K562 (cell line): ENCODE measurements around the gene WLS. TPM values are rescaled to one million over a fixed set of nuclear protein-coding genes. Genes with fewer than 3 reads are reported as not detected.

Source experiments
- ATAC-seq: fragments of 200-7000 bp; cut with Tn5 transposase; 3 replicates; pipeline ENCODE4 v1.9.1; 2020; ENCODE audit warnings: moderate library complexity
- BruUV-seq: library from RNA; stranded (reverse); fragments of 400-500 nt; replicated peaks from 2 replicates; lab custom pipeline; 2021; lab: Mats Ljungman, UMichigan
- CTCF ChIA-PET: fragments of 300-600 bp; formaldehyde crosslinking; extraction: SDS; loops from one replicate; lab custom pipeline; 2021; ENCODE audit warnings: low intra/inter-chr PET ratio; lab: Yijun Ruan, JAX
- POLR2A ChIA-PET: fragments of 300-600, 350-650 bp; sonication (Branson Sonifier 250); formaldehyde crosslinking; extraction: SDS; loops from one replicate; lab custom pipeline; 2021; ENCODE audit warnings: antibody characterized with exemption, inconsistent platforms; lab: Yijun Ruan, JAX
- DNase-seq, 4 experiments: peaks; one replicate each; pipeline versions ENCODE4 v3.0.0 to v3.0.0-alpha.2; 2011 to 2018; ENCODE audit warnings: low spot score in 3 of 4, mixed read lengths in 3 of 4; ENCODE audit errors: extremely low read depth in 1 of 4
- FAIRE-seq: peaks from 2 replicates; lab custom pipeline; 2011; peaks lifted over from hg19 to GRCh38; lab: Jason Lieb, UNC
- H2AFZ ChIP-seq: 2 replicates; pipeline ENCODE4 v1.6.0; 2011; ENCODE audit warnings: low read depth, low read length, control low read depth, inconsistent platforms
- H3K27ac ChIP-seq: fragments of 200-600 bp; 3 replicates; pipeline ENCODE4 v1.8.0; 2011; ENCODE audit warnings: low read depth, mild to moderate bottlenecking, control low read depth, inconsistent platforms, low read length, moderate library complexity, mixed read lengths; ENCODE audit errors: extremely low read depth
- H3K27me3 ChIP-seq, 2 experiments: fragments of 300-600 bp in 1 of 2; 2 replicates in 1 of 2; 3 replicates in 1 of 2; pipeline versions ENCODE4 v1.6.0 to v1.8.0; 2011; ENCODE audit warnings: inconsistent platforms in 2 of 2, low read length in 2 of 2, mild to moderate bottlenecking in 1 of 2, mixed read lengths in 1 of 2, moderate library complexity in 1 of 2; ENCODE audit not compliant: control insufficient read depth in 2 of 2, insufficient read depth in 2 of 2
- H3K36me3 ChIP-seq: fragments of 300-600 bp; 3 replicates; pipeline ENCODE4 v1.8.0; 2011; ENCODE audit warnings: mild to moderate bottlenecking, low read length, inconsistent platforms; ENCODE audit not compliant: control insufficient read depth, insufficient read depth
- H3K4me1 ChIP-seq, 2 experiments: fragments of 200-600 bp in 1 of 2; replicated peaks in 1 of 2; 2 replicates in 1 of 2; 3 replicates in 1 of 2; pipeline versions ENCODE4 v1.5.1 to v1.8.0; 2011; ENCODE audit warnings: inconsistent platforms in 2 of 2, low read length in 2 of 2, mild to moderate bottlenecking in 1 of 2, mixed read lengths in 1 of 2, moderate library complexity in 1 of 2; ENCODE audit not compliant: control insufficient read depth in 2 of 2, insufficient read depth in 2 of 2
- H3K4me2 ChIP-seq: 2 replicates; pipeline ENCODE4 v1.6.1; 2011; ENCODE audit warnings: low read length, control low read depth, inconsistent platforms, mixed read lengths; ENCODE audit not compliant: insufficient read depth
- H3K4me3 ChIP-seq: fragments of 200-600 bp; sonication (generic), shearing (Covaris generic); 2 replicates; pipeline ENCODE4 v1.5.1; 2016; ENCODE audit warnings: control low read depth, inconsistent platforms
- H3K79me2 ChIP-seq: fragments of 200-600 bp; 3 replicates; pipeline ENCODE4 v1.8.0; 2011; ENCODE audit warnings: low read length, inconsistent platforms; ENCODE audit not compliant: control insufficient read depth, insufficient read depth
- H3K9ac ChIP-seq, 2 experiments: 2 replicates each; pipeline versions ENCODE4 v1.6.0 to v1.6.1; 2011; ENCODE audit warnings: low read depth in 2 of 2, low read length in 2 of 2, control low read depth in 1 of 2, inconsistent platforms in 1 of 2, mild to moderate bottlenecking in 1 of 2, mixed read lengths in 1 of 2; ENCODE audit not compliant: insufficient read depth in 1 of 2
- H3K9me1 ChIP-seq: one replicate; pipeline ENCODE4 v1.6.0; 2011; ENCODE audit warnings: inconsistent platforms, mild to moderate bottlenecking, low read length, moderate library complexity; ENCODE audit not compliant: control insufficient read depth, insufficient read depth
- H3K9me3 ChIP-seq: replicated peaks from 2 replicates; pipeline ENCODE4 v1.5.1; 2011; ENCODE audit warnings: low read depth, low read length, inconsistent platforms; ENCODE audit not compliant: control insufficient read depth, insufficient read depth
- H4K20me1 ChIP-seq: replicated peaks from 2 replicates; pipeline ENCODE4 v1.6.1; 2011; ENCODE audit warnings: low read length, inconsistent platforms, mixed read lengths; ENCODE audit not compliant: control insufficient read depth, insufficient read depth
- GABPB1 ChIP-seq: sonication (generic); formaldehyde crosslinking; IDR thresholded peaks from 2 replicates; pipeline ENCODE4 v1.8.0; 2022; ENCODE audit warnings: mild to moderate bottlenecking, missing genetic modification reagents
- HDAC2 ChIP-seq: fragments of 450-650 bp; IDR thresholded peaks from 2 replicates; pipeline ENCODE4 v1.6.1; 2016; ENCODE audit warnings: mild to moderate bottlenecking
- HDGF ChIP-seq: fragments of 450-650 bp; IDR thresholded peaks from 2 replicates; pipeline ENCODE4 v1.6.1; 2016
- HINFP ChIP-seq: fragments of 450-650 bp; conservative IDR thresholded peaks from 2 replicates; pipeline ENCODE4 v1.6.1; 2016; ENCODE audit warnings: missing genetic modification characterization, low read depth, mild to moderate bottlenecking, control low read depth, missing compliant biosample characterization
- HMG20B ChIP-seq: fragments of 250-450 bp; sonication (Bioruptor Pico); IDR thresholded peaks from 2 replicates; pipeline ENCODE4 v1.5.0; 2021; ENCODE audit warnings: mild to moderate bottlenecking
- NFE2 ChIP-seq: IDR thresholded peaks from 2 replicates; pipeline ENCODE4 v1.6.1; 2014; ENCODE audit warnings: antibody characterized with exemption, low read depth
- NFXL1 ChIP-seq: fragments of 450-650 bp; formaldehyde crosslinking; IDR thresholded peaks from 2 replicates; pipeline ENCODE4 v1.4.0; 2021; ENCODE audit warnings: mild to moderate bottlenecking
- NFYB ChIP-seq: IDR thresholded peaks from 2 replicates; pipeline ENCODE4 v1.6.1; 2011; ENCODE audit warnings: mild to moderate bottlenecking, moderate library complexity; ENCODE audit not compliant: insufficient read length; ENCODE audit errors: extremely low read depth
- NR1H2 ChIP-seq: sonication (generic); formaldehyde crosslinking; IDR thresholded peaks from 2 replicates; pipeline ENCODE4 v1.4.0; 2020; ENCODE audit warnings: mild to moderate bottlenecking, missing genetic modification reagents
- POLR2AphosphoS2 ChIP-seq: IDR thresholded peaks from 2 replicates; pipeline ENCODE4 v1.6.1; 2012; ENCODE audit warnings: low read length, improper control_type of control experiment
- SIRT6 ChIP-seq: IDR thresholded peaks from one replicate; pipeline ENCODE4 v1.6.1; 2012; ENCODE audit warnings: low read depth, mild to moderate bottlenecking, control low read depth, inconsistent platforms, low read length, moderate library complexity
- SMARCA4 ChIP-seq: fragments of 450-650 bp; IDR thresholded peaks from 2 replicates; pipeline ENCODE4 v1.6.1; 2016
- TBP ChIP-seq: optimal IDR thresholded peaks from 2 replicates; pipeline ENCODE3; 2011; ENCODE audit warnings: low read depth, low read length, improper control_type of control experiment
- U2AF1 ChIP-seq: fragments of 200-400 bp; formaldehyde crosslinking; optimal IDR thresholded peaks from 2 replicates; pipeline ENCODE3; 2017; ENCODE audit warnings: mild to moderate bottlenecking, low read depth, low read length, moderate library complexity
- ZNF436 ChIP-seq: fragments of 250-450, 450-650 bp; sonication (Bioruptor Pico); formaldehyde crosslinking; IDR thresholded peaks from 2 replicates; pipeline ENCODE4 v1.7.0; 2020; ENCODE audit warnings: mild to moderate bottlenecking
- ZNF57 ChIP-seq: fragments of 450-650 bp; formaldehyde crosslinking; IDR thresholded peaks from 2 replicates; pipeline ENCODE4 v1.4.0; 2020; ENCODE audit warnings: mild to moderate bottlenecking, moderate library complexity
- ZNF77 ChIP-seq: fragments of 250-450 bp; sonication (Bioruptor Pico); IDR thresholded peaks from 2 replicates; pipeline ENCODE4 v1.5.0; 2020
- WGBS: fragments of 100-300 bp; shearing (Covaris generic); methylation state at CpG from one replicate; pipeline ENCODE4 v1.1.6; 2016; ENCODE audit warnings: low coverage, mixed read lengths; ENCODE audit not compliant: insufficient coverage; ENCODE audit errors: missing lambda C conversion rate; 5-methylcytosine and 5-hydroxymethylcytosine counted together
- in situ Hi-C: fragments of 300-500 bp; cut with MboI; formaldehyde crosslinking; loops from 4 replicates; pipeline ENCODE4 v1.15.0; 2018; ENCODE audit warnings: inconsistent platforms, mixed read lengths
- intact Hi-C: fragments of 100-400 bp; cut with micrococcal nuclease; formaldehyde crosslinking; loops from 2 replicates; pipeline ENCODE4 v1.14.2; 2022
- polyA plus RNA-seq, 8 experiments: library from polyadenylated mRNA; depleted of rRNA in 4 of 8; stranded (reverse) in 5 of 8; unstranded in 3 of 8; fragments of >200 nt; fragmentation: Nextera tagmentation in 2 of 8; fragmentation: Illumina TruSeq in 1 of 8; extraction: Ambion mirVana in 2 of 8; extraction: Trizol in 1 of 8; gene quantifications; 2 replicates each; pipeline versions ENCODE4 v1.2.1 to v1.2.3, GENCODE V29; 2011 to 2014; ENCODE audit warnings: inconsistent platforms in 1 of 8, missing spikeins in 1 of 8
- total RNA-seq, 7 experiments: library from RNA; depleted of rRNA in 6 of 7; stranded (reverse); fragments of >200 nt in 6 of 7; fragmentation: Illumina TruSeq in 2 of 7; extraction: Trizol in 2 of 7; gene quantifications; 2 replicates each; pipeline versions ENCODE4 v1.2.1 to v1.2.3, GENCODE V29; 2011 to 2021; ENCODE audit warnings: low replicate concordance in 1 of 7
- TF ChIP-seq, protein P1 (sequence below): fragments of 450-650 bp; conservative IDR thresholded peaks from 2 replicates; pipeline ENCODE4 v1.6.1; 2016; ENCODE audit warnings: missing genetic modification characterization, low read depth, mild to moderate bottlenecking, missing compliant biosample characterization, moderate library complexity

Gene WLS
- total and polyA plus RNA-seq, 9 of the 15 experiments (the other 6 are each of a cell fraction or from before 2014, with no cell fraction given): 0.47 TPM; not detected in 8

DNA sequence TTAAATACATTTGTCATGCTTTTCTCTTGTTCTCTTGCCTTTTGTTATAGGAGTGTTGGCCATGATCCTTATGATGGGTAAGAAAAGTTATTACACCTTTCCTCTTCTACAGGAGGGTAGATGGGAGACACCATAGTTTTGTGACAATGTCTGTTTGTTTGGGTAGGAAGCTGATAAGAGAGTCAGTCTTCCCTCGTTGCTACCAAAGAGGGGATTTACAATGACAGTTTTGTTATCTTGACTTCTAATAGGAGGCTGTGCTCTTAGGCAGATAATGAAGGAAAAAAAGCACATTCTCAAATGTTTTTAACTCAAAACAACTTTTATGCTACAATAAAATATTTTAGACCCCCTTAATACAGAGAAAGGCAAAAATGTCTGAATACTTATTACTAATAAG lies 48.0 kb upstream of the WLS start:
- WGBS: 0% methylated on average over 1 of the region's 1 CpG
- no TSS peak for BruUV-seq
- CTCF ChIA-PET: no interaction called here
- H3K9ac ChIP-seq: no peak overlapping the region
- H3K4me1 ChIP-seq: no peaks in the 10 kb centered on the region
- no peaks in the 10 kb centered on the region for H3K9me3 ChIP-seq
- no peak for TF ChIP-seq HINFP (tag)
- TF ChIP-seq NFE2: no peak
- no peak for TF ChIP-seq POLR2AphosphoS2
- no peak for TF ChIP-seq ZNF436 (CRISPR knock-in tag)
- no peak for TF ChIP-seq NFYB
- TF ChIP-seq HMG20B: no peak
- no peak for TF ChIP-seq NFXL1
- no peak for TF ChIP-seq SIRT6
- no peak for TF ChIP-seq TBP
- no peak for TF ChIP-seq HDGF
- TF ChIP-seq SMARCA4: no peak
- TF ChIP-seq, protein P1, sequence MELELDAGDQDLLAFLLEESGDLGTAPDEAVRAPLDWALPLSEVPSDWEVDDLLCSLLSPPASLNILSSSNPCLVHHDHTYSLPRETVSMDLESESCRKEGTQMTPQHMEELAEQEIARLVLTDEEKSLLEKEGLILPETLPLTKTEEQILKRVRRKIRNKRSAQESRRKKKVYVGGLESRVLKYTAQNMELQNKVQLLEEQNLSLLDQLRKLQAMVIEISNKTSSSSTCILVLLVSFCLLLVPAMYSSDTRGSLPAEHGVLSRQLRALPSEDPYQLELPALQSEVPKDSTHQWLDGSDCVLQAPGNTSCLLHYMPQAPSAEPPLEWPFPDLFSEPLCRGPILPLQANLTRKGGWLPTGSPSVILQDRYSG: no peak
- no peak for TF ChIP-seq GABPB1
- no peak for TF ChIP-seq U2AF1
- TF ChIP-seq NR1H2 (CRISPR knock-in tag): no peak
- TF ChIP-seq ZNF77 (CRISPR knock-in tag): no peak
- TF ChIP-seq HDAC2: no peak
- no peak for TF ChIP-seq ZNF57
- no peak overlapping the region for H3K4me2 ChIP-seq
- intact Hi-C loops: no loop called here
- ATAC-seq (no peak), FAIRE-seq (no peak), DNase-seq (no peak)
- POLR2A ChIA-PET: no interaction called here
- no peak overlapping the region for H3K27ac ChIP-seq
- H3K9me1 ChIP-seq: no peaks in the 10 kb centered on the region
- H3K27me3 ChIP-seq: no peaks in the 10 kb centered on the region
- no peaks in the 10 kb centered on the region for H3K79me2 ChIP-seq
- no peaks in the 10 kb centered on the region for H4K20me1 ChIP-seq
- in situ Hi-C loops: no loop called here
- H3K36me3 ChIP-seq: no peaks in the 10 kb centered on the region
- H2AFZ ChIP-seq: no peak overlapping the region
- no peak overlapping the region for H3K4me3 ChIP-seq
